ENCODE data around the gene JUP.
A peak's percentile ranks its signal among the peaks of the same experiment; 100 is the strongest.

JUP gene

DNA sequence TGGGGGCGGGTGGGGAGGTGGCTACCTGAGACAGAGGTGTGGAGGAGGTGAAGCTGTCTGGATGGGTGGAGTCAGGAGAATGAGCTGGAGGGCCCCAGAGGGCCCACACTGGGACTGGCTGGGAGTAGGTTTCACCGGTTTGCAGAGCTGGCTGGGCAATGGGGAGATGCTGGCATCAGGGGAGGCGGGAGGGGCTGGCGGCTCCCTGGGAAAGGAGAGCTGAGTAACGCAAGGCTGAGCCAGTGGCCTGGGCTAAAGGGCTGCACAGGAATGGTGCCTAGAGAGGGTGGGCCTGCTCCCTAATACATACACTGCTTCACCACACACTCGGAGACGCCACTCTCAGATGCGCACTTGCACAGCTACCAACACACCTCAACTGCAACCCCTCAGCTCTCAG is 12.9 kb upstream of the JUP start:
- DNase-seq (ENCODE audit: low spot score in 2 of 2) = no peak
- in situ Hi-C loops (cut with MboI; ENCODE audit: low sequenced_read_pairs) = no loop called here
- no peaks in the 10 kb centered on the region for H3K27me3 ChIP-seq (ENCODE audit: low read depth)
- H3K36me3 ChIP-seq (replicated peaks) = peaks cover 7% of the 10 kb centered on the region
- no peaks in the 10 kb centered on the region for H3K9me3 ChIP-seq
- H3K4me1 ChIP-seq = peaks cover 4% of the 10 kb centered on the region
- no peak overlapping the region for H3K4me3 ChIP-seq

DNA sequence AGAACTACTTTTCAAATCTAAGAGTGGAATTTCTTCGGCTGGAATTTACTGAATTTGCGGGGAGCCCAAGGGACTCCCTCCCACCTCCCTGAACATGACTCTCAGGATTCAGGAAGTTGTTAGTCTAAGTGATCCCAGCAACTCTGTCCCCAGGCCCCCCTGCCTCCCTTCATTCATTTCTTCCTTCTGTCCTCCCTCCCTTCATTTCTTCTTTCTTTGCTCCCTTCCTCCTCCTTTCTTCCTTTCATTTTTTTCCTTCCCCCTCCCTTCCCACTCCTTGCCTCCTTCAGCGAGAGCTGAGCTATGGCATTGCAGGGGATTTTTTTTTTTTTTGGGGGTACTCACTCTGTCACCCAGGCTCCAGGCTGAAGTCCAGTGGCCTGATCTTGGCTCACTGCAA is 10.9 kb upstream of the JUP start:
- H3K36me3 ChIP-seq (replicated peaks) = peaks cover 6% of the 10 kb centered on the region
- no peaks in the 10 kb centered on the region for H3K27me3 ChIP-seq (ENCODE audit: low read depth)
- H3K9me3 ChIP-seq = no peaks in the 10 kb centered on the region
- H3K4me1 ChIP-seq = peaks cover 4% of the 10 kb centered on the region
- in situ Hi-C loops (cut with MboI; ENCODE audit: low sequenced_read_pairs) = no loop called here
- DNase-seq (ENCODE audit: low spot score in 2 of 2) = no peak
- H3K4me3 ChIP-seq = no peak overlapping the region

DNA sequence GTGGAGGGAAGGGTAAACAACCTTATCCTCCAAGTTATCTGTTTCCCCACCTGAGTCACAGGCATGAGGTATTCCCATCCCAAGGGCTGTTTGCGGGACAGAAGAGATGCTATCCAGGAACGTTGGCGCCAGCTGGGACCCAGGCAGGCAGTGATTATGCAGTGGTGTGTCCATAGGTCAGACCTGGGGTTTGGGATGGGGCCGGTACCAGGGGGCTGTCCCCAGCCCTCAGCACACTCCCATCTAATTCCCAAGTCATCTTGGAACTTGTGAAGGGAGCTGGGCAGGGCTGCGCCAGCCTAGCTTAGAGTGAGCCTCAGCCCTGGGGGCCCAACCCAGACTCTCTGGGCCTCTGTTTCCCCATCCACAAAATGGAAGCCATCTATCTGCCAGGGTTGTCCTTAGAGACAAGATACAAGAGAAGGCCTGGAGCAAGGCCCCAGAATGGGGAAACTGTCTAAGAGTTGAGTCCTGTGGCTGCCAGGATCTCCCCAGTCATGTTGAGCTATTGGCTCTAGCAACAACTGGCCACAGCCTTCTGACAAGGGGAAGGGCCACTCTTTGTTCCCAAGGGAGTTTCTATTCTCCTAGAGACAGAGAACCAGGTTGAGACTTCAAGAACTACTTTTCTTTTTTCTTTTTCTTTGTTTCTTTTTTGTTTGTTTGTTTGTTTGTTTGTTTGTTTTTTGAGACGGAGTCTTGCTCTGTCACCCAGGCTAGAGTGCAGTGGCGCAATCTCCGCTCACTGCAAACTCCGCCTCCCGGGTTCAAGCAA is 9.8 kb upstream of the JUP start:
- H3K4me1 ChIP-seq = peaks cover 2% of the 10 kb centered on the region
- H3K9me3 ChIP-seq = no peaks in the 10 kb centered on the region
- no peaks in the 10 kb centered on the region for H3K27me3 ChIP-seq (ENCODE audit: low read depth)
- DNase-seq (ENCODE audit: low spot score in 2 of 2) = no peak
- no peaks in the 10 kb centered on the region for H3K36me3 ChIP-seq (replicated peaks)
- in situ Hi-C loops (cut with MboI; ENCODE audit: low sequenced_read_pairs) = no loop called here
- H3K4me3 ChIP-seq = no peak overlapping the region

GRCh38 chr17:41794540-41794975 is 8.0 kb upstream of the JUP start:
- no peaks in the 10 kb centered on the region for H3K27me3 ChIP-seq (ENCODE audit: low read depth)
- H3K9me3 ChIP-seq = no peaks in the 10 kb centered on the region
- DNase-seq (ENCODE audit: low spot score in 2 of 2) = no peak
- H3K4me1 ChIP-seq = no peaks in the 10 kb centered on the region
- in situ Hi-C loops (cut with MboI; ENCODE audit: low sequenced_read_pairs) = no loop called here
- H3K4me3 ChIP-seq = no peak overlapping the region
- H3K36me3 ChIP-seq (replicated peaks) = no peaks in the 10 kb centered on the region

DNA sequence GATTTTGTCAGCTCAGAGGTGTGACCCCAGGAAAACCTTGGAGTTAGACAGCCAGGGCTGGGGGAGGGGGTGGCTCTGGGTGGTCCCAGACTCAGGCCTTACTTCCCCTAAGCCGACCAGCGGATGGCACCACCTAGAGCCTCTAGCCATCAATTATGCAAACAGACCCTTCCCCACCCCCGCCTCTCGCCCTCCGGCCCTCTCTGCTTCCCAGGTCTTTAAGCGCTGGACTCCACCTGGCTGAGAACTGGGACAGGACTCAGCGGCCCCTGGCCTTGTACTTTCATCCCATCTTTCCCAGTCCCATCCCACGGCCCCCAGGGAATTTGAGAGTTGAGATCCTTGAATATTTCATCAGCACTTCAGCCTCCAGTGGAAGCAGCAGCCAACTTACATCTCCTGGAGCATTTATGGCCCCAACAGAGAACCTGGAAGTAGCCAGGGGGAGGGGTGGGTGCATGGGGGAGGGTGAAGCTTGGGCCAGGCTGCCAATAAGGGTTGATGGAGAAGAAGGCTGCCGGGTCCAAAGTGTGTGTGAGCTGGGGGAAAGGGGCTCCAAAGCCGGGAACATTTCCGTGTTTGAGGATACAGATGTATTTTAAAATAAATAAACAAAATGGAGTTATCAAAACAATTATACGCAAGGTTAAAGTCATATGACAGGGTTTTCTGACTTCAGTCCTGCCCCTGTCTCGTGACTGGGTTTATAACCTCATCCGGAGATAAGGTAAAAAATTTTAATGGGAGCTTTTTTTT is 7.5 kb upstream of the JUP start:
- no peak for DNase-seq (ENCODE audit: low spot score in 2 of 2)
- in situ Hi-C loops (cut with MboI; ENCODE audit: low sequenced_read_pairs) = no loop called here
- H3K4me3 ChIP-seq = no peak overlapping the region
- no peaks in the 10 kb centered on the region for H3K27me3 ChIP-seq (ENCODE audit: low read depth)
- no peaks in the 10 kb centered on the region for H3K9me3 ChIP-seq
- no peaks in the 10 kb centered on the region for H3K4me1 ChIP-seq
- no peaks in the 10 kb centered on the region for H3K36me3 ChIP-seq (replicated peaks)

DNA sequence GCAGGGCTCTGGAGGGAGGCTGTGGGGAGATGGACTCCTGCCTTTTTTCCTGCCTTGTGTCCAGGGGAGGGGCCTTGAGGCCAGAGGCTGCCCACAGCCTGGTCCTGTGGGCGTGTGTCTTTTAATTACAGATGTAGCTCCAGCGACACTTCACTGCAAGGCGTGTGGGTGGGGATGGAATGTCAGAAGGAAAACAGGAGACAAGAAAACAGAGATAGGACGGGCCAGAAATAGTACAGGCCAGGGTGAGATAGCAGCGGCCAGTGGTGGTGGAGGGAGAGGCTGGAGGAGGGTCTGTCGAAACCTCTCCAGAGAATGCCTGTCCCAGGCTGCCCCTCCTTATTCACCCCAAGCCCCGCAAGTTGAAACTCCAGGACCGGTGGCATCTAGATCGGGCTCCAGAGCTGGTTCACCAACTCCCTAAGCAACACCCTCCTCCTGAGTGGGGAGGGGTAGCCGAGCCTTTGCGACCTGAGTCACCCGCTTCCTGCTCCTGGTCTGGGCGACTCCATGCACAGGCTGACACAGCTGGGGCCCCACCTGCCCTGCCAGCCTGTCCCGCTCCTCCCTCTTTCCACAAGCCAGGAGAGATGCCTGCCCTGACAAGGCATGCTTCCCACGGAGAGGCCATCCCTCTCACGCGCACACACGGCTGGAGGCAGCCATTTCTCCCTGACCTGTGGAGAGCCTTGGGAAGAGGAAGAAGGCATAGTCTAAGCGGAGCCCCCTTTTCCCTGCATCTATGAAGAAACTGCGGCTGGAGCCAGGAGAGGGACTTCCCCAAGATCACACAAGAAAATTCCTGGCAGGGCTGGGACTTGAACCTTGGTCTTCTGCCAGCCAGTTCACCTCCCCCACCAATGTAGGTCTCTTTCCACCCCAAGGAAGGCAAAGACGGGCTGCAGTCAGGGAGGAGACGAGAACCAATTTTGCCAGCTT is 6.6 kb upstream of the JUP start:
- in situ Hi-C loops (cut with MboI; ENCODE audit: low sequenced_read_pairs) = no loop called here

DNA sequence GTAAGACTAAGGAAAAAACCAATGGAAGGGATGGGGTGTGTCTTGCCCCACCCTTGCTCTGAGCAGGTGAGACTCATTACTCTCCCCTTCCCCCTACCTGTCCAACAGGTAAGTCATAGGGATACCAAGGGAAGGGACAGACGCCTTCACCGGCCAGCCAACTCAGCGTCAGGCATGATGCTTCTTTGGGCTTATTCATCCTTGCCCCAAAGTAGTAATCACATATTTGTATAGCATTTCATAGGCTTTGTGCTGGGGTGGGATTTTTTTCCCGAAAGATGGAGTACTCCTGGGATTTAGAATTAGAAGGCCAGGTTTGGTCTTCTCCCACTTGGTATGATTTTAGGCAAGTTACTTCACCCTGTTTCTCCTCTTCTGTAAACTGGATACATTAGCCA is 509 bp upstream of the JUP start:
- no peak overlapping the region for H3K4me3 ChIP-seq
- no peaks in the 10 kb centered on the region for H3K9me3 ChIP-seq
- peaks cover 15% of the 10 kb centered on the region for H3K4me1 ChIP-seq
- in situ Hi-C loops (cut with MboI; ENCODE audit: low sequenced_read_pairs) = no loop called here
- no peak for DNase-seq (ENCODE audit: low spot score in 2 of 2)
- H3K36me3 ChIP-seq (replicated peaks) = no peaks in the 10 kb centered on the region
- H3K27me3 ChIP-seq (ENCODE audit: low read depth) = peaks cover 6% of the 10 kb centered on the region; the same call in 1 of the 2 replicates

More for the DNA sequence above, 6.6 kb upstream of the JUP start:
- no peaks in the 10 kb centered on the region for H3K9me3 ChIP-seq
- no peaks in the 10 kb centered on the region for H3K4me1 ChIP-seq
- H3K27me3 ChIP-seq (ENCODE audit: low read depth) = no peaks in the 10 kb centered on the region
- no peaks in the 10 kb centered on the region for H3K36me3 ChIP-seq (replicated peaks)
- DNase-seq (ENCODE audit: low spot score in 2 of 2) = no peak
- H3K4me3 ChIP-seq = no peak overlapping the region

DNA sequence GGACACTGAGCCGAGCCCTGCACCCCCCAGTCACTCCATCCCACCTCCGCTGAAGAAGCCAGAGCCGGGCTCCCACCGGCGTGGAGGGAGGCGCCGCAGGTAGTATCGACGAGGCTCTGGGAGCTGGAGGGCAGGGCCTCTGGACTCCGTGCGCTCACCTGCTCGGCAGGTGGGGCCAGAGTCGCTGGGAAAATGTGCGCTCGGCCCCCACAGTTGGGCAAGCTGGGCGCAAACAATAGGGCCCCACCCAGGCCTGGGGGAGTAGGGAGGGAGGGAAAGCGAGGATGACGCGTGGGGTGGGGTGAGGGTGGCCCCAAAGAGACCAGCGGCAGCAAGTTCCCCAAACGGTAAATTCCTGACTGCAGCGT is 668 bp downstream of the JUP start:
- peak in 1 of 2 experiments; percentile 57 for DNase-seq (ENCODE audit: low spot score in 2 of 2)
- H3K9me3 ChIP-seq = no peaks in the 10 kb centered on the region
- peaks cover 15% of the 10 kb centered on the region for H3K4me1 ChIP-seq
- H3K36me3 ChIP-seq (replicated peaks) = no peaks in the 10 kb centered on the region
- H3K4me3 ChIP-seq = peak overlapping the region; percentile 64
- in situ Hi-C loops (cut with MboI; ENCODE audit: low sequenced_read_pairs) = no loop called here
- peaks cover 6% of the 10 kb centered on the region; the same call in 1 of the 2 replicates for H3K27me3 ChIP-seq (ENCODE audit: low read depth)

GRCh38 chr17:41785091-41785858 is 1.2 kb downstream of the JUP start:
- in situ Hi-C loops (cut with MboI; ENCODE audit: low sequenced_read_pairs) = no loop called here
- Histone ChIP-seq H3K4me1 (peaks cover 15% of the 10 kb centered on the region), H3K4me3 (peak overlapping the region; percentile 64), H3K36me3 (replicated peaks) (no peaks in the 10 kb centered on the region), H3K27me3 (ENCODE audit: low read depth) (peaks cover 6% of the 10 kb centered on the region; the same call in 1 of the 2 replicates), H3K9me3 (no peaks in the 10 kb centered on the region)
- DNase-seq (ENCODE audit: low spot score in 2 of 2) = peak; percentile 57 to 79

- in situ Hi-C loops (cut with MboI; ENCODE audit: low sequenced_read_pairs) = no loop called here
- Histone ChIP-seq H3K27me3 (ENCODE audit: low read depth) (peaks cover 6% of the 10 kb centered on the region; the same call in 1 of the 2 replicates), H3K4me3 (peak overlapping the region; percentile 64), H3K36me3 (replicated peaks) (no peaks in the 10 kb centered on the region), H3K9me3 (no peaks in the 10 kb centered on the region), H3K4me1 (peaks cover 15% of the 10 kb centered on the region)
- DNase-seq (ENCODE audit: low spot score in 2 of 2) = peak; percentile 47 to 86
These were observed 2.2 kb downstream of the JUP start for GRCh38 chr17:41784207-41784744.

DNA sequence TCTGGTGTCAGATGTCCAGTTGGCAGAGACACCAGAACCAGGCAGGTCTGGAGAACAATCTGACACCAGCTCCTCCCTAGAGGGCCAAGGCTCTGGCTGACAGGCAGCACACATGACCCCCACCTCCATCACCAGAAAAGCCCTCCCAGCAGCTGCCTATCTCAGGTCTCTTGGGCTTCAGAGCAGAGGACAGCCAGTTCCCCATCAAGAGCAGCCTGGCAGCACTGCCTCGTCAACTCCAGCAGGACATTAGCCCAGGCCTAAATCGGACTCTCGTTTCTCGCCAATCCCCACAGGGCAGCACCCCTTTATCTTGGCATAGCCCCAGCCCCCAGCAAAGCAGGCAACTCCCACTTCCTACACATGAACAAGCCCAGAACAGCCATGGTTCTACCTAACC is 4.4 kb downstream of the JUP start:
- H3K4me3 ChIP-seq = no peak overlapping the region
- H3K4me1 ChIP-seq = peaks cover 14% of the 10 kb centered on the region
- H3K36me3 ChIP-seq (replicated peaks) = no peaks in the 10 kb centered on the region
- no peak for DNase-seq (ENCODE audit: low spot score in 2 of 2)
- peaks cover 2% of the 10 kb centered on the region; the same call in 1 of the 2 replicates for H3K27me3 ChIP-seq (ENCODE audit: low read depth)
- no peaks in the 10 kb centered on the region for H3K9me3 ChIP-seq
- in situ Hi-C loops (cut with MboI; ENCODE audit: low sequenced_read_pairs) = no loop called here

GRCh38 chr17:41781404-41782110 is 5.0 kb downstream of the JUP start:
- Histone ChIP-seq H3K27me3 (ENCODE audit: low read depth) (no peaks in the 10 kb centered on the region), H3K4me3 (no peak overlapping the region), H3K4me1 (peaks cover 11% of the 10 kb centered on the region), H3K9me3 (no peaks in the 10 kb centered on the region), H3K36me3 (replicated peaks) (no peaks in the 10 kb centered on the region)
- no peak for DNase-seq (ENCODE audit: low spot score in 2 of 2)
- in situ Hi-C loops (cut with MboI; ENCODE audit: low sequenced_read_pairs) = no loop called here
